Hematopoietic multipotent progenitor cell treated with erythropoietin and hydrocortisone succinate and interleukin-3 and kit ligand, for 4 days (in vitro differentiated cells): ENCODE results near the gene GRM7.

Experiments used
- DNase-seq: peaks from one replicate; pipeline ENCODE4 v3.0.0-alpha.2; 2015

Gene GRM7

GRCh38 chr3:7322957-7323669, 462.2 kb downstream of the GRM7 start:
- no peak for DNase-seq

- DNase-seq: no peak
These were observed 467.4 kb downstream of the GRM7 start for GRCh38 chr3:7328339-7328738.

GRCh38 chr3:7332696-7333095, 471.8 kb downstream of the GRM7 start:
- DNase-seq: no peak

- DNase-seq: no peak
These were observed 472.2 kb downstream of the GRM7 start for GRCh38 chr3:7333125-7333524.

GRCh38 chr3:7340795-7341194, 479.9 kb downstream of the GRM7 start:
- no peak for DNase-seq

GRCh38 chr3:7346364-7346763, 485.4 kb downstream of the GRM7 start:
- no peak for DNase-seq

GRCh38 chr3:7357101-7357500, 496.2 kb downstream of the GRM7 start:
- DNase-seq: no peak

- no peak for DNase-seq
These were observed 507.1 kb downstream of the GRM7 start for GRCh38 chr3:7367968-7368367.

- no peak for DNase-seq
These were observed 507.7 kb downstream of the GRM7 start for GRCh38 chr3:7368597-7368996.

GRCh38 chr3:7371693-7372572, 511.0 kb downstream of the GRM7 start:
- DNase-seq: no peak

- DNase-seq: no peak
These were observed 516.2 kb downstream of the GRM7 start for GRCh38 chr3:7377103-7377502.

- DNase-seq: no peak
These were observed 520.8 kb downstream of the GRM7 start for GRCh38 chr3:7381741-7382140.

GRCh38 chr3:7382293-7383010, 521.5 kb downstream of the GRM7 start:
- no peak for DNase-seq

GRCh38 chr3:7385635-7386034, 524.7 kb downstream of the GRM7 start:
- DNase-seq: no peak

- no peak for DNase-seq
These were observed 527.1 kb downstream of the GRM7 start for GRCh38 chr3:7388026-7388425.

GRCh38 chr3:7392206-7392605, 531.3 kb downstream of the GRM7 start:
- no peak for DNase-seq

- DNase-seq: no peak
These were observed 533.2 kb downstream of the GRM7 start for GRCh38 chr3:7393944-7394605.

- no peak for DNase-seq
These were observed 535.6 kb downstream of the GRM7 start for GRCh38 chr3:7396534-7396933.

- DNase-seq: no peak
These were observed 536.2 kb downstream of the GRM7 start for GRCh38 chr3:7397097-7397496.

- no peak for DNase-seq
These were observed 539.4 kb downstream of the GRM7 start for GRCh38 chr3:7400360-7400759.

- DNase-seq: no peak
These were observed 540.5 kb downstream of the GRM7 start for GRCh38 chr3:7401418-7401817.

GRCh38 chr3:7407107-7407506, 546.2 kb downstream of the GRM7 start:
- DNase-seq: peak; percentile 4

GRCh38 chr3:7410782-7411181, 549.9 kb downstream of the GRM7 start:
- no peak for DNase-seq
